HG02938 (cell line): Measurements from ENCODE around the gene ART4.

Source experiments
- ATAC-seq: cut with Tn5 transposase; IDR thresholded peaks from one replicate; pipeline ENCODE4 v1.9.1; 2021; ENCODE audit warnings: mild to moderate bottlenecking, moderate library complexity; ENCODE audit not compliant: unreplicated experiment

The ART4 gene

DNA sequence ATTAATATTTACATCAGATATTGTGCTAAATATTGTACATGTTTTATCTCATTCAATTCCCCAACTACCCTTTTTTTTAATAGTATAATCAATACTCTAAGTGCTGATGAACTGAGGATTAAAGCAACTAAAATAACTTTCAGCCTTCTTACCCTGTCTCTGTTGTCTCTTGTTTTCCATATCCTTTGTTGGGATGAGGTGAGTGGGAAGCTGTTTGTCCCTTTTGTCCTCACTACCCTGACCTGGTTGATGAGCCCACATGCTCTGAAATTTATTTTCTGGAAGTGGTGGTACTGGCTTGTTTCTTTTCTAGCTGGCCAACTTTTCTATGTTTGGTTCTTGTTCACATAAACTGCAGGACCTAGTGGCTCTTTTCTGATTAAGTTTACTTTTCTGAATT lies 9.6 kb upstream of the ART4 start:
- ATAC-seq: no peak

DNA sequence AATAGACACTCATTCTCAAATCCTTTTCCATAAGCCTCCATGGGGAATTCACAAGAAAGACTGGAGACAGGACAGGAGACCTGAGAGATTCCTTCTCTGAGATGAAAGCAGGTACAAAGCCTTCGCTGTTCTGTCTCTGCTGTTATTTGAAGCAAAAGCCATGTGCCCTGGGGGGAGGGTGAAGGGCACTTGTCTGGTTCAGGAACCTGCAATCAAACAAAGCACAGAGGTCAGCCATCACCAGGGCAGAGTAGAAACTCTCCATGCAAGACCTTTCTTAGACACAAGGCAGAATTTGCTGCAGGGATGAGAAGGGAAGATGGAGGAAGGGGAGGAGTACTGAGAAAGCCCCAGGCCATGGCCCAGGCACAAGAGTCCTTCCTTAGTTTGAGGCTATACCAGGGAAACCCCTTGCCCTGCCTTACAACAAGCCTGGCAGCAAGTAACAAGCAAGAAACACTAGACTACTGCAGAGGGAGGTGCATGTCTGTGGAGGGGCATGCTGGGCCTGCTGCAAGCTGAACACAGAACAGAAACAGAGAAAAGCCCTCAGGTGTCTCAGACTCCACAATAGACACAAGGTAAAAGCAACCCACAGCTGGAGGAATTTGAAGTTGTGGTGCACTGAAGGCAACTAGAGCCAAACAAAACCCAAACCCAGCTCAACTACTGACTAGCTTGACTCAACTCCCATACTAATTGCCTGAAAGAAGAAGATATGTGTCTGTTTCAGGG lies 7.8 kb upstream of the ART4 start:
- ATAC-seq: peak; percentile 82

DNA sequence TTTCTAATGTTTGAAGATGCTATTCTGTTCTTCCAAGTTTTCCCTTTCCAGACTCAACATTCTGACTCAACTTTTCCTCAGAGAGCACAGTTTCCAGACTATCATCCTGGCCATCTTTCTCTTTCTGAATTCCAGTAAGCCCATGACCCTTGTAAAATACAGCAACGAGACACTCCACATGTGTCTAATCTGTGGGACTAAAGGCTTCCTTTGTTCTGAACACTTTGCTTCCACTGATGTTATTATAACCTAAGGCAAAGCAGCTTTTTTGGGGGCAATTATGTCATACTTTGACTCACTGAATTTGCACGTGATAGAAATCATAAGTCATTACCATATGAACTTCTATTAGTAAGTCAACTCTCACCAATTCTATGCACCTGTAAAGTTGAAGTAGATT lies 6.3 kb upstream of the ART4 start:
- no peak for ATAC-seq

DNA sequence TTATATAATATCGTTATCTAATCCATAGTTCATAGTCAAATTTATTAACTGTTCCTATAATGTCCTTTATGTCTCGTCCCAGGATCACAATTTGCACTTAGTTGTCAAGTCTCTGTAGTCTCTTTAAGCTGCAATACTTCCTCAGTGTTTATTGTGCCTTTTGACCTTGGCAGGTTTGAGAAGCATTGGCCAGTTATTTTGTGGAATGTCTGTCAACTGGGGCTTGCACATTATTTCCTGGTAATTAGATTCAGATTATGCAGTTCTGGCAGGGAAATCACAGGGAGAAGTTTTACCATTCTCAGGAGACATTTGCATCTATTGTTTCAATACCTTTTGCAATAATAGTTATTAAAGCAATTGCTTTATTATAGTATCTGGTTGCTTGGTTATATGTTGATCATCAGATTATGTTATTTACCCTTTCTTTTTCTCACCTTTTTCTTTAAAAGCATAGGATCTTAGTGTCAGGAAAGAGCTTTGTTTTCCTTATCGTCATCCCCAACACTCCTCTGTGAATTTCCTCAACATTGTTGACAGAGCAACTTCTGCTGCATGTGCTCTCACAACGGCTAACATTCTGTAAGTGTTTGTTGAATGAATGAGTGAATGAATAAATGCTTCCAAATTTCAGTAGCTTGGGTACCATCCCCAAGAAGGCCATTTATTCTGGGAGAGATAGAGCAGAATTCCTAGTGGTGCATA lies 3.7 kb upstream of the ART4 start:
- ATAC-seq: no peak

DNA sequence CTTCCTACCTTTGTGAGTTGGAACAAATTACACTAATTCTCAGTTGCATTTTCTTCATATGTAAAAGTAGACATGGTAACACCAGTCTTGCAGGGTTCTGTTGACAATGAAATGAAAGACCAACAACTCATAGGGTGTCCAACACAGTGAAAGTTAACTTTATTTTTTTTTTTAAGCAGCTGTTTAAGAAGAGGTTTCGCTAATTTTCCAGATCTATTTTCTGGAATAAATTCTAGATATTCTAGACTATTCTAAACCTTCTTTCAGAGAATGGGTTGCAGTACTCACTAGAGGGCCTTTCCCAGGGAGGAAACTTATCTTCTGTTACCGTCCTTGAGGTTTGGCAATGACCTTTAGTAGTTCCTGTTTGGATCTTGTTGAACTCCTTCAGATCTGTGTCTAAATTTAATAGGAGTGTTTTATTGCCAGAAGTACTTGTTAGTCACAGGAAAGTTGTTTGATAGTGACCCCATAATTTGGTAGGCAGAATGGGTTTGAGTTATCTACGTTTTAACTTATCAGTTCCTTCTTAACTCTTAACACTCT lies 2.8 kb upstream of the ART4 start:
- no peak for ATAC-seq

DNA sequence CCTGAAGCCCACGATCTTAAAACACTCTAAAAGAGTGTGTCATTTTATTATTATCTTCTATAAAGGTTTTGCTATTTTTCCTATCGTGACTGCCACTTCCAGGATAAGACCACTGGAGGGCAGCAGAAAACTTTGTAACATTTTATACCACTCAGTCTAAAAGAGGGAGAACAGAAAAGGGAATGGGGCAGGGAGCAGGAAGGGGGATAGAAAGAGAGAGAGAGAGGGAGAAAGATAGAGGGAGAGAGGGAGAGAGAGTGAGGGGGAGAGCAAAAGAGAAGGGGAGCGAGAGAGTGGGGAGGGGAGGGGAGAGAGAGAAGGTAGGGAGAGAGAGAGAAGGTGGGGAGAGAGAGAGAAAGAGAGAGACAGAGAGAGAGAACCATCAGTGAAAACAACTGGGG lies 2.0 kb upstream of the ART4 start:
- ATAC-seq: no peak

DNA sequence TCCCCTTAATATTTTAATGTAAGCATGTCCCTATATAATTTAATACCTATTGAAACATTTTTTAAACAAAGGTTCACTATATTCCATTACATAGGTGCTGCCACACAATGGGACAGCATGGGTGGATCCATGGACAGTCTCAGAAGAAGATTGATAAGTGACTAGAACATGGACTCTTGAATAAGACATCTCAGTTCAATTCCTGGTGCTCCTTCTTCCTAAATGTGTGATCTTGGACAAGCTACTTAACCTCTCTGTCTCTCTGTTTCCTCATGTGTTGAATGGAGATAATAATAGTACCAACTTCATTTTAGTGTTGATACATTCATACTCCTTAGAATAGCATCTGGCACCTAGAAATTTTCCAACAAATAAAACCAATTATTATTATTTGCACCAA lies 1.1 kb upstream of the ART4 start:
- no peak for ATAC-seq

DNA sequence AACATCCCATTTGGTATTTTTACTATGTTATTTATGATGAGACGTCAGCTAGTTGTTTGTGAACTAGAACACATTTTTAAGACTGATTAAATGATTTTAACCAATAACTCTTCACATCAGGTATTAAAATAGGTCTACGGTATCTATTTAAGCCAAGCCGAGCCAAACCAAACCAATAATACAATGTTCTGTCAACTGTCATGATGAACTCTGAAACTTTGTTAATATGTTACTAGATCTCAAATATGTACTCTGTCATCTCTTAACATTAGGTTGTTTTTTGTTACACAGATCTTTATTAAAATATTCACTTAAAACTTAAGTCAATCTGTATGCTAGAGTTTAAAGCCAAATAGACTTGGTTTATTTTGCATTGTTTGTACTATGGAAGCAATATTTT lies 1.0 kb downstream of the ART4 start:
- ATAC-seq: no peak

DNA sequence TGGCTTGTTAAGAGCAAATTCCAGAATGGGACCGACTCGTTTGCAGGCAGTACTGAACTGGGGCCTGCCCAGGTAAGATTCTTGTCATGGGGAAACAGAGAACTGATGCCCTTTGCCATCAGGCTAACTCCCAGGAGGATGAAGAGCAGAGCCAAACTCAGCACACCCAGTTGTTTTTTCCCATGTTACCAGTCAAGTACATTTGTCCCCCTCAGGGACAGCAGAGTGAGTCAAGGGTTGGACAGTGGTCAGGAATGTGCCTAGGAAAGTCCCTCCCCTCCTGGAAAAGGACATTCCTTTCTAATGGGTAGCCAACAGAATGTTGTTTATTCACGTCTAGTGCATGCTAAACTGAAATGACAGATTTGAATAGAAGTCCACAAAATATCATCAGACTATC lies 1.6 kb downstream of the ART4 start:
- ATAC-seq: no peak

DNA sequence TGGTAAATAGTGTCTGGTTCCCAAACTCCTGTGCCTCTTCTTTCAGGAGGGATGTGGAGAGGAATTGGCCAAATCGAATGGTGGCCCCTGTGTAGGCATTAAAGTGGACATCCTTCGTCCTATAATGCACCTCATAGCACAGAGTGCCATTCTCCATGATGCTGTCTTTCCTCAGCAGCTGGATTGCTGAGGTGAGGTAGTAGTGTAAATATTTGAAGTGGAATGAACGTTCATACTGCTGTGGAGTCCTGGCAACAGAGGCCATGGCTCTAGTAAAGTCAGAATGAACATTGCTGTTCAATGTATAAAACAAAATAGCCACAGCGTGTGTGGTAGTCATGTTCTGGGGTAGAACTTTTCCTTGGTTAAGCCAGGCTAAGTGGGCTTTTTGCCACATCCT lies 2.7 kb downstream of the ART4 start:
- no peak for ATAC-seq

DNA sequence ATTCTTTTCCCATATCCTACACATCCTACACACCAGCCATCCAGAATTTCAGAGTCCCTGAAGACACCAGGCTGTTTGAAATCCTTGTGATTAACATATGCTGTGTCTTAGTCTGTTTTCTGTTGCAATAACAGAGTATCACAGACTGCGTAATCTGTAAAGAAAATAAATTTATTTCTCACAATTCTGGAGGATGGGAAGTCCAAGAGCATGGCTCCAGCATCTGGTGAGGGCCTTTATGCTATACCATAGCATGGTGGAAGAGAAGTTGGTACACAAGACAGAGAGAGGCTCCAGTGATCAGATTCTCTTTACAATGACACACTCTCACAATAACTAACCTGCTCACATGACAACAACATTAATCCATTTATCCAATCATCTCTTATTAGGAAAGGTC lies 4.1 kb downstream of the ART4 start:
- no peak for ATAC-seq

DNA sequence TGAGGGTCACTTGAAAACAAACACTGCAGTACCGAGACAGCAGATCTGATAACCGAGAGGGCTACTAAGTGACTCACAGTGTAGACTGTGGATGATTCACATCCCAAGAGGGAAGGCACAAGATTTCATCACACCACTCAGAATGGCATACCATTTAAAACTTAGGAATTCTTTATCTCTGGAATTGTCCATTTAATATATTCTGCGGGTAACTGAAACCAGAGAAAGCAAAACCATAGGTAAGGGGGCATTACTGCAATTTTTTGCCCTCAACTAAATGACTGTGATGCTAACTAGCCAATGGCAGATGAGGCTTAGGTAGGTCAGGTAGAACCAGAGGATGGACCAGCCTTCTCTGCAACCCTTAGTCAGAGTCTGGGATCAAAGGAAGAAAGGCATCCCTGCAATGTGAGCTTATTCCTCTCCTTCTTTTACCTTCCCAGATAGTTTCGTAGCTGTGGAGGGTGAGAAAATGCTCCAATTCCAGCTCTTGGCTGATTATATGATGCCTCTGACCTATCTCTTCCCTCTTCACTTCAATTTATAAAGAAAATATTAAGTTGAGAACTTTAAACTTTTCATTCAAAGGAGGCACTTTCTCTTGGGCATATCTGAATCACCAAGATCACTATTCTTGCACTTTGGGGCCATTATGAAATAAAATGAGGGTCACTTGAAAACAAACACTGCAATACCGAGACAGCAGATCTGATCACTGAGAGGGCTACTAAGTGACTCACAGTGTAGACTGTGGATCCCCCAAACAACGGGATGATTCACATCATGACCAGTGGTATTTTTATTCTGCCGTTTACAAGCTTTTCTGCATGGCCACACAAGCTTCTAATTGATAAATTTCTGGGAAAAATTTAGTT lies 6.8 kb downstream of the ART4 start:
- no peak for ATAC-seq

DNA sequence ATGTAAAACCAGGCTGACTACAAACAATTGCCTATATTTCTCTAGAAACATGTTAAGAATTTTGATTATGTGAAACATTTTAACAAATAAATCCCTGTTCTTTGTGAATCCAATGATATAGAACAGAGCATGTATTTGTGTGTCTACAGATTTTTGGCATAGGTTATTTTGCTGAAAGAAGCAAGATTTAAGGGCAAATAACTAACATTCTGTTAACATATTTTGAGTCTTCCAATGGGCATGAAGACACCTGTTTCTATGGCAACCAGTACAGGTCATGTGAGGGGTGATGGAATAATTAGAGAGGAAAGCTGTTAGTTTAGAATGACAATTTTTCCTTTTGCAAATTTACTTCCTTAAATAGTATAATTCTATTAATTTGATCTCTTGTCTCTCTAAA lies 8.8 kb downstream of the ART4 start:
- no peak for ATAC-seq

DNA sequence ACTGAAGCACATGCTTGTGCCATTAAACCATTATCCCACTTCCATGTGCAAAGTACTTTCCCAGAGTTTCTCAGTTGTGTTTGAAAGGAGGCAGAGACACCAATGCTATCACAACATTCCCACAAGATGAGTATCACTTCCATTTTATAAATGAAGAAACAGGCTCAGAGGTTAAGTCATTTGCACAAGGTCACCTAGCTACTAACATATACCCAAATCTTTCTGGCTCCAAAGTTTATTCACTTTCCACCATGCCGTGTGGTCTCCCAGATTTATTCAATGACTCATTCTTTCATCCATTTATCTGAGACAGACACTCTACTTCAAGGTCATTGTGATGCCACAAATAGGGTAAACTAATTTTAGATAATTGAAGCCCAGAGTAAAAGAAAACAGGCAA lies 9.4 kb downstream of the ART4 start:
- ATAC-seq: no peak

DNA sequence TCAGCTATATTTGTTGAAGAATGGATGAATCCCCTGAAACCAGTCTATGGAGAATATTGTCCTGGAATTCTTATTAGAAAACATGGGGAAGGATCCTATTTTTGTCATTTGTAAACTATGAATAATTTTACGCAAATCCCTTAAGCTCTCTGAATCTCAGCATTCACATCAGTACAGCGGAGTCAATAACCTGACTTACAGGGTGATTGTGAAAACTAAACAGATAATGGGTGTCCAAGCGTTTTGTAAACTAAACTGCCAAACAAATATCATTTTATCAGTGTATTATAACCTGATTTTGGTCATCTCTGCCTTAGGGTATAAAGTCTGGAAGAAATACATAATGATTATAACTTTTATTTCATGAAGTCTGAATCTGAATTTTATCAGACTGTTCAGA lies 10.0 kb downstream of the ART4 start:
- ATAC-seq: no peak

DNA sequence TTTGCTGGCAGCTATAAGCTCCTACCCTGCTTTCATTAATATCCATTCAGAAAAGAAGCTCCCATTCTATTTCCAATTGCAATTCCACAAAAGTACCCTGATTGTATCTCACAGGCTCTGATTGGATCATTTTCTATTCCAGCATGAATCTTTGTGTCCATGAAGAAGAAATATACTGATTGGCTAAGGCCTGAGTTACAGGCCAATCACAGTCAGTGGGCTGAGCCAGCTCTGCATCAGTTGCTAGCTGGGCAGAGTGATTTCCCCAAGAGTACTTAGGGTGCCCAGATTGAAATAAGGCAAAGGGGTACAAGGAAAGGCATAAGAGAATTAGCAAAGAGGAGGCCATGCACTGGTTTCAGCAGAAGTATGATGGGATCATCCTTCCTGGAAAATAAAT lies 14.4 kb downstream of the ART4 start:
- peak; percentile 81 for ATAC-seq

DNA sequence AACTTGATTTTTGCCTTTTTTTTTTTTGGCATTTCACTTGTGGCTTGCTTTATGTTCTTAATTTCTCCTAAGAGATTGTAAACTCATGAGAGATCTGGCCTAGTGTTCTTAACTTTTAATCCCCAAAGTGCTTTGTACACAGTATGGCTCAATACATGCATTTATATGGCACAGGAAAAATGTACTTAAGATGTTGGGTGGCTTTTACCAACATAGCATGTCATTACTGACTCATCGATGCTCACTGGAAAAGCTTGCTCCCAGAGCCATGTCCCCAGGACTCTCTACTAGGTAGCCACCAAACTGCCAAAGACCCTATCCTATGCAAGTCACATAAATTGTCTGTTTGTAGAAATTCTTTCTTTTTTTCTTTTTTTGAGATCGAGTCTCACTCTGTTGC lies 16.3 kb downstream of the ART4 start:
- no peak for ATAC-seq

DNA sequence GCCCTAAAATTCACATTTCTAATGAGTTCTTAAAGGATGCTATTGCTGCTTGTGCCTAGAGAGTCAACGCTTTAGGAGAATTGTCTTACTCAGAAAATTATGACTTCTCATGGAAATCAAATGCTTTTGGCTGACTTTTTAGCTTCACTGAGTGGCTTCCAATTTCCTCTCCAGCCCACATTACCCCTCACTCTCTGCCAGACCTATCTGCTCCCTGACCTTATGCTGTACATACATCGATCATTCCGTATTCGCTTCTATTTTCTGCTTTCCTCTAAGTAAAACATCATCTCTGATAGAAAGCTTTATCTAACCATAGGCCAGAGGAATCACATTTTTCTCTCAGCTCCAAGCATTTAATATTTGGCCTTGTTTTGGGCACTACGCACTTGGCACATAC lies 16.8 kb downstream of the ART4 start:
- no peak for ATAC-seq

DNA sequence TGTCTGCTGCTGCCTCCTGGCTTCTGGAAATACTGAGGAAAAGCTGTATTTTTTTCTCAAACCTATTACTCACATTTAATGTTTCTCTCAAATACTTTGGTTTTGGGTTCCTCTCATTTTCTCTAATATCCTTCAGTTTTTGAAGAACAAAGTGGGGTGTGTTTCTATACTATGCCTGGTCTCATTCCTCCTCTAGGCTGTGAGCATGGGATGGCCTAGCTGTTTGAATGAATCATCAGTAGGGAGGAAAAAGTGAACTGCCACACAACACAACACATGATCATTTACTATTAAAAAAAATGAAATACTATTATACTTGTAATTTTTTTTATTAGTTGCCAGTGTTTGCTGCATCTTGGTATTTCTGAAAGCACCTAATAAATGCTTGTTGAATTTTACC lies 18.1 kb downstream of the ART4 start:
- no peak for ATAC-seq

DNA sequence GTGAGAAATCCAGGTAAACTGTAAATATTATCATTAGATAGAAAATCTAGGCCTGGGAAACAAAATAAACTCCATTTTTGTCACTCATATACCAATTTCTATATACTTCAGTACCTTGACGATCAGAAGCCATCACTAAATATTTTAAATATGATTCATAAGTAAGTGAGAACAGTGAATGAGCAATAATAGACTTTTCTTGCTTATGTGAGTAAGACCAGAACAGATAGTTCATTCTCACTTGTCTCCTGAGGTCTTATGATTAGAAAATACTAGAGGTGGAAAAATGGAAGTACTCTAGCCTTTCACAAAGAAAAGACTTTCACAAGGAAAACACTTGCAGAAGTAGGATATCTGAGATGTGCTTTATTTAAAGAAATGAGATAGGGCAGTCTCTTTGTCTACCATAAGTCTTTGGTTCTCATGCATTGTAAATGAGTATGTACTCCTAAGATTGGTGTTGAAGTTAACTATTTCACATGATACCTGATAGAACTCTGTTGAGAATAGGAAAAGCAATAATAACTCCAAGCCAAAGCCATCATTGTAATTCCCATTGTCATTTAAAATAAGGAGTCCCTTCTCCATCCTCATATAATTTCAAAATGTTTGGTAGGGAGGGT lies 19.2 kb downstream of the ART4 start:
- no peak for ATAC-seq

DNA sequence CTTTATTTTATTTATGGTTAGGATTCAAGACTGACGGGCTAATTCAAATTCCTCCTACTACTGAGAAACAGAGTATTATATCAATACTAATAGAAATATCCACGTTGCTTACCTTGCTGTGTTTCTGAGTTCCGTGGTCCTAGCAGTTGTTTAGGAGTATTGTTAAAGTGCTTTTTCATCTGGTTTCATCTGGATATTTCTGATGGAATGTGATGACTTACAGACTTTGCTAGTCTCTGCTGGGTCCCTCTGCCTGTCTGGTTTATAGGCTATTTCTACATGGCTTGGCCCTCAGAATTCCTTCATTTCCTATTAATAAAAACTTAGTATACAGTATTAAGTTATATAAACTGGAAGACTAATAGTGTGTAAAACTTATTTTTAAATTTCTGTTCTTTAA lies 29.3 kb downstream of the ART4 start, which contains the start of gene SMCO3:
SMCO3 (minus strand) TSS at position 169 of the 400 bp plus-strand sequence. CDS start 7,502 bp downstream, outside the sequence.
- no peak for ATAC-seq
